HG03520 (cell line): Measurements from ENCODE around the gene WASHC4.

Experiments
- ATAC-seq: cut with Tn5 transposase; IDR thresholded peaks from one replicate; pipeline ENCODE4 v1.9.1; 2021; ENCODE audit warnings: mild to moderate bottlenecking, moderate library complexity; ENCODE audit not compliant: unreplicated experiment

Gene WASHC4

GRCh38 chr12:105205322-105206048, 98.0 kb downstream of the WASHC4 start:
- ATAC-seq = no peak

GRCh38 chr12:105206686-105207374, 99.3 kb downstream of the WASHC4 start:
- no peak for ATAC-seq

GRCh38 chr12:105209091-105209490, 101.6 kb downstream of the WASHC4 start:
- no peak for ATAC-seq

- ATAC-seq = no peak
These were observed 104.9 kb downstream of the WASHC4 start for GRCh38 chr12:105212438-105212837.

- no peak for ATAC-seq
These were observed 106.6 kb downstream of the WASHC4 start for GRCh38 chr12:105214148-105214547.

- ATAC-seq = no peak
These were observed 107.3 kb downstream of the WASHC4 start for GRCh38 chr12:105214670-105215375.

- ATAC-seq = no peak
These were observed 110.9 kb downstream of the WASHC4 start for GRCh38 chr12:105218434-105218833.
